Activated T-cell treated with anti-CD3 and anti-CD28 coated beads for 48 hours (primary cell): Measurements from ENCODE around the gene RMDN3.

Experiments
- DNase-seq: peaks from one replicate; pipeline ENCODE4 v3.0.0-alpha.2; 2020; ENCODE audit warnings: low read depth

RMDN3 gene

DNA sequence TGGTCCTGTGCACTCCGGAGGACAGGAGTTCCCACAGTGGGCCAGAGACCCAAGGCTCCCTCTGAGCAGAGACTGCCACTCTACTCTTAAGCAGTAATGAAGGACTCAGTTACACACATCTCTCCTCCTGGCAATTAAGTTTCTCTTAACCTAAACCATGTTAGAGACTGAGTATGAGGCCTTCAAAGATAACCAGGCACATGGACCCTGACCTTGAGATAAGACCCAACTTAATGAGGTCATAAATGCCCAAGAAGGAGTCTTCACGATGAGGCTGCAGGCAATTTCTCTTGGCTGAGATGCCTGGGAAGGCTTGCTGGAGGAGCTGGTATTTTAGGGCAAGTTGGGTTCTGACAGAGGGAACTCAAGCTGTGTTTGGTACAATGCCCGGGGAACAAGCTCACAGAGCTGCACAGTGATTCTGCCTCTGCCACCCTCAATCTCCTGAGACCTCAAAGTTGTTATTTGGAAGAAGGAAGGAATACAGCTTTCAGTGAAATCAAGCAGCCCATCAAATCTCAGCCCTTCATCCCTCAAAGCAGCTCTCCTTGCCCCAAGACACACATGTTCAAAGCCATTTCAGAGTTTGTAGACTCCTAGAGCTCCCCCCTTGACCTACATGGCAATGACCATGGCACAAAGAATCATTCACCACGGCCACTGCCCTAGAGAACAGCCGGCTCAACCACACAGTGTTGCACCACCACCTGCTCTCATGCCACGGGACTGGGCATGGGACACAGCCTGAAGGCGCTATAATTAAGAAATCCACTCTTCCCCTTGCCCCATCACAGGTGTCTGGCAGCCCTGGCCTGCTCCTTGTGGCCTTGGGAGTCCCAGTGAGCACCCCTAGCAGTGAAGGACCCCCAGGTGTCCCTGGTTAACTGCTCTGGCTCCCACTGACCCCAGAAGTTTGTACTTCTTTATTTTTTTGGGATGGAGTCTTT lies 7.1 kb downstream of the RMDN3 start:
- DNase-seq = no peak

- DNase-seq = no peak
These were observed 8.1 kb downstream of the RMDN3 start for GRCh38 chr15:40746916-40747418.

GRCh38 chr15:40744815-40745152 lies 10.3 kb downstream of the RMDN3 start:
- DNase-seq = no peak

- DNase-seq = peak; percentile 55
These were observed 10.9 kb downstream of the RMDN3 start for GRCh38 chr15:40743921-40744814.

DNA sequence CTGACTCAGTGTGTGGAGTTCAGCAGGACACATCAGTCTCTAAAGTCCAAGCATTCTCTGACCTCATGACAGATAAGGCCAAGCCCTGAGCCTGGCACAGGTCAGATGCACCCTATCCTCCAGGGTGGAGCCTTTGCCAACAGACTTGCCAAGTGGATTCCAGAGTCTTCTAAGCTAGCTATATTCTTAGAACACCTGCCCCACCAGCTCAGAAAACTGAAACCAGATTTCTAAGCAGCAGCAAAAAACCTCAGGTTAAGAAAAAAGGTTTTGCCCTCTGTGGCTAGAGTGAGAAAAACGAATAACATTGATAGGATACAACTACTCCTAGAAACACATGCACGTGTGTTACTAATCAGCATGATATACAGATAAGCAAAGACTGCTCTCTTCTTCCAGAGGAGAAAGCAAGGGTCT lies 11.6 kb downstream of the RMDN3 start:
- no peak for DNase-seq

DNA sequence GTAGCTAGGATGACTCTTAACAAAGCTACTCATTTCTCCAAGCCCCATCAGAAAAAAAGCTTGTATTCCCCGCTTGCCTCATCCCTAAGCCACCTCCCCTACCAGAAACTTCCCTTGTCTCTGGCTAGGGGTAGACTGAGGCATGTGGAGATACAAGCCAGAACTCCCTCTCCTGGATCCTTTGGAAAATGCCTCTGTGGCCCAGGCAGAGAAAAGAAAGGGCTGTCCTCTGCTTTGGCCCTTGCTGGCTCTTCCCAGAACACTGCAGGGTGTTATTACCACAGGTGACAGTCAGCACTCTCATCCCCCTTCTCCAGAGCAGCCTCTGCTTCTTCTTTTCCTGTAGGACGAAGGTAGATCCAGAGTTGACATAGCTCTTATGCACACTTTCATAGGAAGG lies 15.2 kb downstream of the RMDN3 start:
- no peak for DNase-seq

GRCh38 chr15:40739047-40739446 lies 16.0 kb downstream of the RMDN3 start:
- no peak for DNase-seq

DNA sequence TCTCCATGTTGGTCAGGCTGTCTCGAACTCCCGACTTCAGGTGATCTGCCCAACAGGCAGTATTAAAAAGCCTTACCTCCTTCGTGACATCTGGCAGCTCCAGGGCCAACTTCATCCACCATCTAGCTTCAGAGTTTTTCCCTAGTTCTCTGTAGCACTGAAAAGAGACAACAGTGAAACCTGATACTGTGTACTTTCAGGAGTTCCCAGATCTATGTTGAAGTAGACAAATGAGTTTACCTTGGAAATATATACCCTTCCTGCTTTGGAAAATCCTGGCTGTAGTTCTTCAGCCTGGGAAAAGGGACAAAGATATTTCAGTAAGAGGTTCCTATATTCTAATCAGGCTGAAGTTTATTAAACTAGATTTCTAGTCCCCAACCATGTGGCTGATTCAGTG lies 18.0 kb downstream of the RMDN3 start:
- no peak for DNase-seq

GRCh38 chr15:40736575-40736974 lies 18.5 kb downstream of the RMDN3 start:
- no peak for DNase-seq

DNA sequence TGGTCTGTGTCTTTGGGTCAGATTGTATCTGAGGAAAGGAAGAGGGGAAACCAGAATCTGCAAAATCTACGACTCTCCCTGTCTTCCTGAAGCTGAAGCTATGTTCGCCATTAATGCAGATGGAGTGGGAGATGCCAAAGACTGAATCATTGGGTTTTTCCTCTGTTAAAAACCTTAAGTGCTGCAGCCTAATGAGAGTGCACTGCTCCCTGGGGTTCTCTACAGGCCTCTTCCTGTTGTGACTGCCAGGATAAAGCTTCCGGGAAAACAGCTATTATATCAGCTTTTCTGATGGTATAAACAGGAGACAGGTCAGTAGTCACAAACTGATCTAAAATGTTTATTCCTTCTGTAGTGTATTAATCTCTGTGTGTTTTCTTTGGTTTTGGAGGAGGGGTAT lies 24.0 kb downstream of the RMDN3 start:
- DNase-seq = no peak

- DNase-seq = no peak
These were observed 31.1 kb downstream of the RMDN3 start for GRCh38 chr15:40723919-40724318.

- DNase-seq = no peak
These were observed 32.1 kb downstream of the RMDN3 start for GRCh38 chr15:40722934-40723333.

DNA sequence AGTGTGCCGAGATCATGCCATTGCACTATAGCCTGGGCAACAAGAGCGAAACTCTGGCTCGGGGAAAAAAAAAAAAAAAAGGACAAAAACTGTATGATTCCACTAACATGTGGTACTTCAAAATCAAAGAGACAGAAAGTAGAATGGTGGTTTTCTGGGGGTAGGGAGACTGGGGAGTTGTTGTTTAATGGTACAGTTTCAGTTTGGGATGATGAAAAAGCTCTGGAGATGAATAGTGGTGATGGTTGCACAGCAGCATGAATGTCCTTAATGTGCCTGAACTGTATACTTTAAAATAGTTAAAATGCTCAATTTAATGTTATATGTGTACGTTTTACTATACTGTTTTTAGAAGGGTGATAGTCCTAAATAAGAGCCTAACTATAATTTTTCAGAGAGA lies 32.7 kb downstream of the RMDN3 start:
- no peak for DNase-seq

GRCh38 chr15:40721701-40722100 lies 33.4 kb downstream of the RMDN3 start:
- no peak for DNase-seq

DNA sequence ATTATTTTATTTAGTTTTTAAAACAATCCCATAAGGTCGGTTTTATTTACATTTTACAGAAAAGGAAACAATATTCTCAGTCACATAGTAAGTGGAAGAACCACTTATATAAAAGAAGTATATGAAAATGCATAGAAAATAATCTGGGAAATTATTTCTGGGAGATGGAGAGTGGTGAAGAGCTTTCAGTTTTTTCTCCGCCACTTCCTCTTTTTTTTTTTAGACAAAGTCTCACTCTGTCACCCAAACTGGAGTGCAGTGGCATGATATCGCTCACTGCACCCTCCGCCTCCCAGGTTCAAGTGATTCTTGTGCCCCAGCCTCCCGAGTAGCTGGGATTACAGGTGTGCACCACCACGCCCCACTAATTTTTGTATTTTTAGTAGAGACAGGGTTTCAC lies 38.9 kb downstream of the RMDN3 start:
- no peak for DNase-seq

DNA sequence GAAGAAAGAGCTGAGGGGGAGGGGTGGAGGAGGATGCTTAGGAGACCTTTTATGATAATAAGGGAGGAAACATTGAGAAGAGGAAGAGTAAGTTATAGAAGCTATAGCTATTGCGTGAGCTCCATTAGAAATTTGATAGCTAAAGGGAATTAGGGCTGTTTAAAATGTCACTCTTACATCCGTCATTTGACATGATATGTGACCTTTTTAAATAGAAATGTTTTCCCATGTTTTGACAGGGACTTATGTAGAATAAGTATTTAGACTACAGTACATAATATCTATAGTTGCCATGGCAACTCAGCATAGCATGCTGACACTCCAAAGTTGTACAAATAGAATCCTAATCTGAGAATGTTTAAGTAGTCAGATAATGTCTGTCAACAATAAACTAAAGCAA lies 40.9 kb downstream of the RMDN3 start:
- DNase-seq = no peak

DNA sequence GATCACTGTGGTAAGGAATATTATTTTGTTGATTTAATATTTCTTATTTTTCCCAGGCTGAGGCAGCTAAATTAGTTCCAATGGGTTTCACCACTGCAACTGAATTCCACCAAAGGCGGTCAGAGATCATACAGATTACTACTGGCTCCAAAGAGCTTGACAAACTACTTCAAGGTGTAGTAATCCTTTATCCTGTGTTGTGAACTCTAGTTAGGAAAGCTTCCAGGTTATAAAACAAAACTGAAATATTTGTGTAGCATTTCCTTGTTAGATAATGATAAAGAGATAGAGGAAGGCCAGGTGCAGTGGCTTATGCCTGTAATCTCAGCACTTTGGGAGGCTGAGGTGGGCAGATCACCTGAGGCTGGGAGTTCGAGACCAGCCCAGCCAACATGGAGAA lies 48.9 kb downstream of the RMDN3 start:
- DNase-seq = no peak

- no peak for DNase-seq
These were observed 53.0 kb downstream of the RMDN3 start for GRCh38 chr15:40702077-40702476.

DNA sequence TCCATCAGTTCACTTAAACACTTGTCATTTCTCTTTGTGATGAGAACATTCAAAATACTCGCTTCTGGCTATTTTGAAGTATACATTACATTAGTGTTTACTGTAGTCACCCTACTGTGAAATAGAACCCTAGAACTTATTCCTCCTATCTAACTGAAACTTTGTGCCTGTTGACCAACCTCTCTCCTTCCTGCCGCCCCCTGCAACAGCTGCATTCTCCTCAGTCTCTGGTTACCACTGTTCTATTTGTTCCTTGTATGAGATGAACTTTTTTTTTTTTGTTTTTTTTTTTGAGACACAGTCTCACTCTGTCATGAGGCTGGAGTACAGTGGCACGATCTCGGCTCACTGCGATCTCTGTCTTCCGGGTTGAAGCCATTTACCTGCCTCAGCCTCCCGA lies 57.1 kb downstream of the RMDN3 start:
- no peak for DNase-seq

DNA sequence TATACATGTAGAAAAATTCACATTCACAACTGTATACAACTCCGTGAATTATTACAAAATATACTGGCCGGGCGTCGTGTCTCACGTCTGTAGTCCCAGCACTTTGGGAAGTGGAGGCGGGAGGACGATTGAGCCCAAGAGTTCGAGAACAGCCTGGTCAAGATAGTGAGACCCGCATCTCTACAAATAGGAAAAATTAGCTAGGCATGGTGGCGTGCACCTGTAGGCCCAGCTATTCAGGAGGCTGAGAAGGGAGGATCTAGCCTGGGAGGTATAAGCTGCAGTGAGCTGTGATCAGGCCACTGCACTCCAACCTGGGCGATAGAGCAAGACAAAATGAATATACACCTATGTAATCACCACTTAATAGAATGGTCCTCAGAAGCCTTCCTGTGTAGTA lies 58.8 kb downstream of the RMDN3 start:
- no peak for DNase-seq

DNA sequence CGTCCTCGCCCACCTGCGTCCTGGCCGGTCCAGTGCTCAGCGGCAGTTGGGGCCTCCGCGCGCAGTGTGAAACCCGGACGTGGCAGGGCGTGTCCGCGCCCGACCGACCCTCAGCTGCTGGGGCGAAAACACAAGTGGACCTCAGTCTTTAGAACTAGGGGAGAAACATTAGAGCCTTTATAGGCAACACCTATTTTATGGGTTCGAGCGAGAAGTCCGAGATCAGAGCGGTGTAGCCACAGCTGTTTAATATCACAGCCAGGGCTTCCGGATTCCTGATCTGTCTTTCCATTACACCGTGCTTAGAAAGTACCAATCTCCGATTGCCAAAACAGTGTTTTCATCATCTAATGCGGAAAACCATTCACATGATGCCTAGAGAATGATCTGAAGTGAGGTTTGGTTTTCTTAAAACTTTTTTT lies 59.6 kb downstream of the RMDN3 start:
- DNase-seq = no peak

- peak; percentile 91 for DNase-seq
These were observed 60.2 kb downstream of the RMDN3 start, which contains the start of gene RAD51 for GRCh38 chr15:40694688-40695468. Gene RAD51, plus strand, starts transcription at chr15:40695174. Its CDS starts 3,585 bp downstream, at chr15:40698759.
